ENCODE results near the gene ELK3.

GRCh38 chr12:96233939-96234461 is 39.8 kb downstream of the ELK3 start:
- no peak for TF ChIP-seq POLR2A (IDR thresholded peaks at IDR 0.05)
- TF ChIP-seq CTCF (IDR thresholded peaks at IDR 0.05), result no peak
